NCI-H1930 (cell line): ENCODE measurements around the gene LRP1.

Experiments
- DNase-seq, 2 experiments: peaks; one replicate each; lab custom pipeline; 2025; lab: John Stamatoyannopoulos, UW

Gene LRP1

GRCh38 chr12:57194253-57194652, 66.0 kb downstream of the LRP1 start:
- DNase-seq, result no peak

DNA sequence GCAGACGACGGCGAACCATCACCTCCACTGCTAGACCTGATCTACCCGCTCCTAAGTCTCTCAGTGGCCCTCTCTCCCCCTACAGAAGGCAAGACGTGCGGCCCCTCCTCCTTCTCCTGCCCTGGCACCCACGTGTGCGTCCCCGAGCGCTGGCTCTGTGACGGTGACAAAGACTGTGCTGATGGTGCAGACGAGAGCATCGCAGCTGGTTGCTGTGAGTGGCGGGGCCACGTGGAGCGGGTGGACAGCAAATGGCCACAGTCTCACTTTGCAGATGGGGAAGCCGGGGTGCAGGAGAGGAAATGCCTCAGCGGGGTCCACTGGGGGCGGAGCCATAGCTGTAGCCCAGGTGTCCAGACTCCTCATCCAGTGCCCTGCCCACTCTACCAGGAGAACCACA, 66.9 kb downstream of the LRP1 start:
- DNase-seq, result no peak

DNA sequence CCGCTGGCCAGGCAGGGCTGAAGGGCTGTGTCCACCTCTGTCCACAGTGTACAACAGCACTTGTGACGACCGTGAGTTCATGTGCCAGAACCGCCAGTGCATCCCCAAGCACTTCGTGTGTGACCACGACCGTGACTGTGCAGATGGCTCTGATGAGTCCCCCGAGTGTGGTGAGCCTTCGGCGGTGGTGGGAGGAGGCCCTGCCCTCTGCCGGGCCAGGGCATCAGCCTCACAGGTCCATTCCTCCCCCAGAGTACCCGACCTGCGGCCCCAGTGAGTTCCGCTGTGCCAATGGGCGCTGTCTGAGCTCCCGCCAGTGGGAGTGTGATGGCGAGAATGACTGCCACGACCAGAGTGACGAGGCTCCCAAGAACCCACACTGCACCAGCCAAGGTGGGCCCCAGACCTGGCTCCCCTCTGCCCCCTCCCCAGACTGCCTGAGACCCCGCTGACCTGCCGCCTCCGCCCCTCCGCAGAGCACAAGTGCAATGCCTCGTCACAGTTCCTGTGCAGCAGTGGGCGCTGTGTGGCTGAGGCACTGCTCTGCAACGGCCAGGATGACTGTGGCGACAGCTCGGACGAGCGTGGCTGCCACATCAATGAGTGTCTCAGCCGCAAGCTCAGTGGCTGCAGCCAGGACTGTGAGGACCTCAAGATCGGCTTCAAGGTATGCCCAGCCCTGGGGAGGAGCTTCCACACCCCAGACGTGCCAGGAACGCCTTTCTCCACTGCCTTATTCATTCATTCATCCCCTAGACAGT, 67.5 kb downstream of the LRP1 start:
- DNase-seq, result no peak

GRCh38 chr12:57196439-57196838, 68.2 kb downstream of the LRP1 start:
- no peak for DNase-seq

DNA sequence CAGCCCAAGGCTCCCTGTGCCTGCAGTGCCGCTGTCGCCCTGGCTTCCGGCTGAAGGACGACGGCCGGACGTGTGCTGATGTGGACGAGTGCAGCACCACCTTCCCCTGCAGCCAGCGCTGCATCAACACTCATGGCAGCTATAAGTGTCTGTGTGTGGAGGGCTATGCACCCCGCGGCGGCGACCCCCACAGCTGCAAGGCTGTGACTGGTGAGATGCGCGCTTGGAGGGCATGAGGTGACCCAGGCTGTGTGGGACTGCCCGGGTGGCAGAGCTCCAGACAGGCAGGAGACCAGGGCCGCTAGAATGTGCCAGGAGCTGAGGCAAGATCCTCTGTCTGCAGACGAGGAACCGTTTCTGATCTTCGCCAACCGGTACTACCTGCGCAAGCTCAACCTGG, 68.7 kb downstream of the LRP1 start:
- no peak for DNase-seq

DNA sequence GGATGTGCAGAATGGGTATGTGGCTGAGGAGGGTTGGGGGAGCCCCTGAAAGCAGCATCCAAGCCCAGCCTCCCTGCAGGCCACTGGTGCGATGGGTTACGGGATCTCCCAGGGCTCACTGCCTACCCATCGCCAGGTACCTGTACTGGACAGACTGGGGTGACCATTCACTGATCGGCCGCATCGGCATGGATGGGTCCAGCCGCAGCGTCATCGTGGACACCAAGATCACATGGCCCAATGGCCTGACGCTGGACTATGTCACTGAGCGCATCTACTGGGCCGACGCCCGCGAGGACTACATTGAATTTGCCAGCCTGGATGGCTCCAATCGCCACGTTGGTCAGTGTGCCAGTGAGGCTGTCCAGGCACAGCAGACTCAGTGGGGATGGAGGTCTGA, 70.0 kb downstream of the LRP1 start:
- DNase-seq, result no peak

- no peak for DNase-seq
Observed at GRCh38 chr12:57199191-57199590, 70.9 kb downstream of the LRP1 start.

GRCh38 chr12:57200497-57200896, 72.2 kb downstream of the LRP1 start:
- no peak for DNase-seq

GRCh38 chr12:57201219-57201618, 72.9 kb downstream of the LRP1 start:
- no peak for DNase-seq

DNA sequence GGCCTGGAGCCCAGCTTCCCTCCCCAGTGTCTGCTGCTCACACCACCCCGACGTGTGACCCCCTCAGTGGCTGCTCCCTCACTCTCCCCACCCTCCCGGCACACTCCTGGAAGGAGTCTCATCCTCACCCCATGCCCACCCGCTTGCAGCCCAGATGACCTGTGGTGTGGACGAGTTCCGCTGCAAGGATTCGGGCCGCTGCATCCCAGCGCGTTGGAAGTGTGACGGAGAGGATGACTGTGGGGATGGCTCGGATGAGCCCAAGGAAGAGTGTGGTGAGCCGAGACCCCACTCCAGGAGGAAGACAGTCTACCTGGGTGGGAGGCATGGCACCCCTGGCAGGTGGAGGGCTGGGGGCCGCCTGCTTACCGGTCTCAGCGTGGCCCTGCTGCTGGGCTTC, 73.3 kb downstream of the LRP1 start:
- no peak for DNase-seq

DNA sequence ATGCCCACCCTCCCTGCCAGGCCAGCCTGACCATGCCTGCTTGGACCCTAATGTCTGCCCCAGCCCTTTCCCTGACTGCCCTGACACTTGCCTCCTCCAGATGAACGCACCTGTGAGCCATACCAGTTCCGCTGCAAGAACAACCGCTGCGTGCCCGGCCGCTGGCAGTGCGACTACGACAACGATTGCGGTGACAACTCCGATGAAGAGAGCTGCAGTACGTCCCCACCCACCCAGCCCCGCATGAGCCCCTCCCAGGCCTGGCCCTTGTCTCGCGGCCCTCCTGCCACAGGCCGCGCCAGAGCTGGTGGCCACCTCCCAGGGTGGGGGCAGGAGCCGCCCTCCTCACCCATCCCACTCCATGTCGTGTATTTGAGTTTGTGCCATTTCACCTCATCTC, 74.0 kb downstream of the LRP1 start:
- DNase-seq, result no peak

- no peak for DNase-seq
Observed at GRCh38 chr12:57203201-57203600, 74.9 kb downstream of the LRP1 start.

DNA sequence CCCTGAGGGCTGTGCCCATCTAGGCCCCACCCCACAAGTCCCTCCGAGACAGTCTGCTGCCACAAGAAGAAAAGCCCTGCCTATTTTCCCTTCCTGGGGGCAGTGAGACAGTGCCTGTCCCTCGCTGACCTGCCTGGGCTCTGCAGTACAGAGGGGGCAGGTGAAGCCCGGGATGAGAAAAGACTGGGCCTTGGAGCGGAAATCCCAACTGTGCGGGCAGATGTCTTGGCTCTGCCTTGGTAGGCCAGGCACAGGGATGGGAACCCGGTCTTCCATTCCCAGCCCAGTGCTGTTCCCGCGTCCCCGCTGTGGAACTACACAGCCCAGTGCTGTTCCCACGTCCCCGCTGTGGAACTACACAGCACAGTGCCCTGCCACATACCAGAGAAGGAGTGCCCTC, 75.5 kb downstream of the LRP1 start:
- no peak for DNase-seq

GRCh38 chr12:57204454-57204853, 76.2 kb downstream of the LRP1 start:
- DNase-seq, result no peak

- no peak for DNase-seq
Observed at GRCh38 chr12:57205186-57205585, 76.9 kb downstream of the LRP1 start.

- no peak for DNase-seq
Observed at GRCh38 chr12:57205931-57206330, 77.6 kb downstream of the LRP1 start.

DNA sequence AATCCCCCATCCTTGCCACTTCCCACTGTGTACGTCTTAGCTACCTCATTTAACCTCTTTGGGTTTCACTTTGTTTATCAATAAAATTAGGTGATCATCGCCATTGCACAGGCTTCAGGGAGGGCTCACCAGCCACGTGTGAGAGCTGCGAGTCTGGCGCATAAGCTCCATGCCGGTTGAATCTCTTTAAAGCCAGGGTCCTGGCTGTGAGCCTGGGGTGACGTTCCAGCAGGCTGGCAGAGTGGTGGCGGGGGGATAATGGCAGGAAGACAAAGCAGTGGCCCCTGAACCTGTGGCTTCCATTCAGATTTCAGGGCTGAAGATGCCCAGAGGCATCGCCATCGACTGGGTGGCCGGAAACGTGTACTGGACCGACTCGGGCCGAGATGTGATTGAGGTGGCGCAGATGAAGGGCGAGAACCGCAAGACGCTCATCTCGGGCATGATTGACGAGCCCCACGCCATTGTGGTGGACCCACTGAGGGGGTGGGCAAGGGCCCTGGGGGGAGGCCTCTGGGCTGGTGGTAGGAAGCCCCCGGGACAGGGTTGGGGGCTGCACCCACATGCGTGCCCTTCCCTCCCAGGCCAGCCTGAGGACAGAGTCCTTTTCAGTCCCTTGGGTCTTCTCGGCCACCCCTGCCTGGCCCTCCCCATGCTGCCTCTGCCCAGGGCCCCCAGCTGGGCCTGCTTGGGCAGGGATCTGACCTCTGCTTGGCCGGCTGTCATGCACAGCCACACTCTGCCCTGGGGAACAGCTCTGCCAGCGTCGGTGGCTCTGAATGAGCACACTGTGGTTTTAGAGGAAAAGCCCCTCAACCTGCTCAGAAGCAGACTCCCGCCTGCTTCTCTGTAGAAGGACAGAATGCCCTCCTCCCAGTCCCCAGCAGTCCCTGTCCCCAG, 79.7 kb downstream of the LRP1 start:
- DNase-seq, result no peak

DNA sequence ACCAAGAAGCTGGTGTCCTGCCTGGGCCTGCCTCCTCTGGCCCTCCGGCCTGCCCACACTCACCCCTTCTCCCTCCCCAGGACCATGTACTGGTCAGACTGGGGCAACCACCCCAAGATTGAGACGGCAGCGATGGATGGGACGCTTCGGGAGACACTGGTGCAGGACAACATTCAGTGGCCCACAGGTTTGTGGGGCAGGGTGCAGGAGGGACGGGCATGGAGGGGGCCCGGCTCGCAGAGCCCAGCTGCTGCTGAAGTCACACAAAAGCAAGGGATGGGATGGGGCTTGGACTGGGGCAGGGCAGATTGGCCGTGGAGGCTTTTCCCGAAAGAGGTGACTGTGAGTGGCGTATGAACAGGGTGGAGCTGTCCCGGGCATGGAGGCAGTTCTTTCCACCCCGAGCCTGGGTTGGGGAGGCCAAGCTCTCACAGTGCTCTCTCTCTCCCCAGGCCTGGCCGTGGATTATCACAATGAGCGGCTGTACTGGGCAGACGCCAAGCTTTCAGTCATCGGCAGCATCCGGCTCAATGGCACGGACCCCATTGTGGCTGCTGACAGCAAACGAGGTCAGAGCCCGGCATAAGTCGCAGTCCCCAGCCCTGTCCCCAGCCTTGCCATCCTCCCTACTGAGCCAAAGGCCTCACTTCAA, 80.5 kb downstream of the LRP1 start:
- DNase-seq, result no peak

- DNase-seq, result no peak
Observed at GRCh38 chr12:57209916-57210315, 81.6 kb downstream of the LRP1 start.

GRCh38 chr12:57210461-57210860, 82.2 kb downstream of the LRP1 start:
- DNase-seq, result no peak

DNA sequence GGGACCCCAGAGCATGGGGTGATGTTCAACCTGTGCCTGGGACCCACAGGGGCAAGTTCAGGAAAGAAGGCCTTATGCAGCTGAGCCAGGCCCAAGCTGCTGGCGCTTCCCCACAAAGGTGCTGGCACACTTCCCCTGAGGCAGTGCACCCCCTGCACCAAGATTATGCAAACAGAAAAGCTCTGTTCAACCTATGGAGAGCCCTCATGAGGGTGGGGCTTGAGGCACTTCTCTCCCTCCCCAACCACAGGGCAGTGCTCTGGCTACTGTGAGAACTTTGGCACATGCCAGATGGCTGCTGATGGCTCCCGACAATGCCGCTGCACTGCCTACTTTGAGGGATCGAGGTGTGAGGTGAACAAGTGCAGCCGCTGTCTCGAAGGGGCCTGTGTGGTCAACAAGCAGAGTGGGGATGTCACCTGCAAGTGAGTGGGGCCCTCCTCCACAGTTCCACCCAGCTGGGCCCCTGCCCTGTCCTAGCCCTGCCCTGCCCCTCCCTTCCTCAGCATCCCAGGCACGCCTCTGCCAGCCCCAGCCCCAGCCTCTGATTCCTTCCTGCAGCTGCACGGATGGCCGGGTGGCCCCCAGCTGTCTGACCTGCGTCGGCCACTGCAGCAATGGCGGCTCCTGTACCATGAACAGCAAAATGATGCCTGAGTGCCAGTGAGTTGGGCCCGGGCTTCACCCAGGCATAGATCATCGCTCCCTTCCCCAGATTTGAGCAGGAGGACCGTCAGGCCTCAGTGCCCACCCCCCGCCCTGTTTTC, 82.8 kb downstream of the LRP1 start:
- DNase-seq, result no peak
